SK-N-SH (cell line): ENCODE data around the gene NEMF.

ENCODE experiments used
- CTCF ChIP-seq: fragments of 200-600 bp; sonication (generic); IDR thresholded peaks from 2 replicates; pipeline ENCODE4 v1.6.1; 2017; ENCODE audit warnings: antibody characterized with exemption, mild to moderate bottlenecking, moderate library complexity
- MXI1 ChIP-seq: IDR thresholded peaks from 2 replicates; pipeline ENCODE4 v1.6.1; 2012; ENCODE audit warnings: mild to moderate bottlenecking, low read depth, low read length, improper control_type of control experiment
- POLR2AphosphoS5 ChIP-seq: IDR thresholded peaks from 2 replicates; pipeline ENCODE4 v1.6.1; 2012; ENCODE audit warnings: low read depth, low read length
- REST ChIP-seq: IDR thresholded peaks from 2 replicates; pipeline ENCODE4 v1.6.1; 2012; ENCODE audit warnings: mild to moderate bottlenecking, low read depth, low read length, moderate library complexity
- RFX5 ChIP-seq: IDR thresholded peaks from 2 replicates; pipeline ENCODE4 v1.6.1; 2012; ENCODE audit warnings: mild to moderate bottlenecking, improper control_type of control experiment, low read length
- YY1 ChIP-seq: IDR thresholded peaks from 2 replicates; pipeline ENCODE4 v1.4.0; 2012; ENCODE audit warnings: low read depth, mild to moderate bottlenecking

GRCh38 chr14:49761839-49762551, 90.6 kb downstream of the NEMF start:
- TF ChIP-seq CTCF (no peak), POLR2AphosphoS5 (no peak), MXI1 (no peak), RFX5 (no peak), REST (no peak), YY1 (no peak)
